IPS-18a (cell line): ENCODE measurements around the gene COG6.

Experiments
- H3K27ac ChIP-seq: one replicate; pipeline ENCODE4 v1.5.1; 2013; ENCODE audit warnings: low read length
- H3K27me3 ChIP-seq: one replicate; pipeline ENCODE4 v1.6.1; 2013; ENCODE audit warnings: mild to moderate bottlenecking, low read length; ENCODE audit not compliant: control insufficient read depth, insufficient read depth
- H3K36me3 ChIP-seq: one replicate; pipeline ENCODE4 v1.6.1; 2013; ENCODE audit warnings: low read depth, low read length; ENCODE audit not compliant: control insufficient read depth
- H3K4me1 ChIP-seq: one replicate; pipeline ENCODE4 v1.6.1; 2013; ENCODE audit warnings: low read depth, low read length; ENCODE audit not compliant: control insufficient read depth
- H3K4me3 ChIP-seq: one replicate; pipeline ENCODE4 v1.5.1; 2013; ENCODE audit warnings: low read length
- H3K9ac ChIP-seq: one replicate; pipeline ENCODE4 v1.6.1; 2013; ENCODE audit warnings: mild to moderate bottlenecking, low read length, moderate library complexity
- H3K9me3 ChIP-seq: one replicate; pipeline ENCODE4 v1.6.1; 2013; ENCODE audit warnings: low read depth, low read length; ENCODE audit not compliant: control insufficient read depth

COG6 gene

GRCh38 chr13:39682788-39683187 is 27.3 kb downstream of the COG6 start:
- H3K4me3 ChIP-seq: no peak overlapping the region
- H3K4me1 ChIP-seq: no peaks in the 10 kb centered on the region
- no peak overlapping the region for H3K9ac ChIP-seq
- no peaks in the 10 kb centered on the region for H3K9me3 ChIP-seq
- peaks cover 6% of the 10 kb centered on the region for H3K36me3 ChIP-seq
- no peak overlapping the region for H3K27ac ChIP-seq
- no peaks in the 10 kb centered on the region for H3K27me3 ChIP-seq

DNA sequence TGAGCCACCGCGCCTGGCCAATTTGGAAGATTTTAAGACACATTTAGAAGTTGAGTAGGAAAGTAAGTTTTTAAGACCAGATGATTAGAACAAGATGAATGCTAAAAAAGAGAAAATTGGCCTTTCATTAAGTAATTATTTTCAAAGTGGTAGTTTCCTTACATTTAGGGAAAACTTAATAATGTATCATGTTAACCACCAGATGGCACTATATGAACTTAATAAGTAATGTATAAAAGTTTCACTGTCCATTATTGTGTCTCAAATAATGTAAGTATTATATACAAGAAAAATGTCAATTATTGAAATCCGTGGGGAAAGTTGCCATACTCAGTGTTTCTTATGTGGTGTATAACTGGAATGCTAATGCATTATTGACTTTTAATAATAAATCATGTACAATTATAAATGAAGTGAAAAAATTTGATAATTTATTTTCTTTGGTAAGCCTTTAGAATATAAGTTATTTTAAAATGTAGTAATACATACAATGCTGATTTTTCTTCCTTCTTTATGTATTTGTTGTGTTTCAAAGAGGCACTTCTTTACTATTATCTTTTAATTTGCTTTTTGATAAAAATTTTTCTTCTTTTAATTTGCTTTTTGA is 29.2 kb downstream of the COG6 start:
- Histone ChIP-seq H3K27me3 (no peaks in the 10 kb centered on the region), H3K4me3 (no peak overlapping the region), H3K9ac (no peak overlapping the region), H3K27ac (no peak overlapping the region), H3K36me3 (peaks cover 6% of the 10 kb centered on the region), H3K4me1 (no peaks in the 10 kb centered on the region), H3K9me3 (no peaks in the 10 kb centered on the region)

- Histone ChIP-seq H3K9me3 (no peaks in the 10 kb centered on the region), H3K4me1 (no peaks in the 10 kb centered on the region), H3K9ac (no peak overlapping the region), H3K4me3 (no peak overlapping the region), H3K36me3 (peaks cover under 1% of the 10 kb centered on the region), H3K27ac (no peak overlapping the region), H3K27me3 (no peaks in the 10 kb centered on the region)
These were observed 30.2 kb downstream of the COG6 start for GRCh38 chr13:39685652-39686051.

DNA sequence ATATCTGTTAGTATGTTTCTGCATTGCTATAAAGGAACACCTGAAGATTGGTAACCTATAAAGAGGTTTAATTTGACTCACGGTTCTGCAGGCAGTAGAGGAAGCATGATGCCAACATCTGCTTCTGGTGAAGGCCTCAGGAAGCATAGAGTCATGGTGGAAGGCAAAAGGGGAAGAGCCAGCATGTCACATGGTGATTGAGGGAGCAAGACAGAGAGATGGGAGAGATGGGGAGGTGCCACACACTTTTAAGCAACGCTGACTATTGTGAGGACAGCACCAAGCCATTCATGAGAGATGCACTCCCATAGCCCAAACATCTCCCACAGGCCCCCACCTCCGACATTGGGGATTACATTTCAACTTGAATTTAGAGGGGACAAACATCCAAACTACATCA is 32.8 kb downstream of the COG6 start:
- no peaks in the 10 kb centered on the region for H3K9me3 ChIP-seq
- no peak overlapping the region for H3K4me3 ChIP-seq
- no peaks in the 10 kb centered on the region for H3K4me1 ChIP-seq
- H3K9ac ChIP-seq: no peak overlapping the region
- no peak overlapping the region for H3K27ac ChIP-seq
- H3K36me3 ChIP-seq: no peaks in the 10 kb centered on the region
- H3K27me3 ChIP-seq: no peaks in the 10 kb centered on the region

- no peaks in the 10 kb centered on the region for H3K36me3 ChIP-seq
- H3K4me1 ChIP-seq: no peaks in the 10 kb centered on the region
- H3K4me3 ChIP-seq: no peak overlapping the region
- no peaks in the 10 kb centered on the region for H3K9me3 ChIP-seq
- no peaks in the 10 kb centered on the region for H3K27me3 ChIP-seq
- H3K27ac ChIP-seq: no peak overlapping the region
- no peak overlapping the region for H3K9ac ChIP-seq
These were observed 33.4 kb downstream of the COG6 start for GRCh38 chr13:39688699-39689405.

GRCh38 chr13:39692660-39693438 is 37.4 kb downstream of the COG6 start:
- Histone ChIP-seq H3K27ac (no peak overlapping the region), H3K27me3 (no peaks in the 10 kb centered on the region), H3K9ac (no peak overlapping the region), H3K4me3 (no peak overlapping the region), H3K36me3 (no peaks in the 10 kb centered on the region), H3K4me1 (no peaks in the 10 kb centered on the region), H3K9me3 (no peaks in the 10 kb centered on the region)

DNA sequence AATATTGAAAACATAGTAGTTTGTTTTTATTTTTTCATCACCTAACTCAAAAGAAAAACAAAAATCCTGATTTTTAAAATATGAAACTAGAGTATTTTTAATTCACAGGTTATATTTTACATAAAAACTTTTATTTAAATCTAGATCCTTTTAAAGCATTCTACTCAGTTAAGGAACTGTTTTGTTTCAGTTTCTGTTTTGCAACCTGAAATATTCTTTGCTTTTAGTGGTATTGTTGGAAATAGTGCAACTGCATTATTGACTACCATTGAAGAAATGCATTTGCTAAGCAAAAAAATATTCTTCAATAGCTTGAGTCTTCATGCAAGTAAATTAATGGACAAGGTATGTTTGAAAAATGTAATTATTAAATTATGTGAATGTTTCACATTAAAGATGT is 43.8 kb downstream of the COG6 start:
- Histone ChIP-seq H3K27ac (no peak overlapping the region), H3K27me3 (no peaks in the 10 kb centered on the region), H3K9ac (no peak overlapping the region), H3K9me3 (no peaks in the 10 kb centered on the region), H3K36me3 (no peaks in the 10 kb centered on the region), H3K4me1 (no peaks in the 10 kb centered on the region), H3K4me3 (no peak overlapping the region)

DNA sequence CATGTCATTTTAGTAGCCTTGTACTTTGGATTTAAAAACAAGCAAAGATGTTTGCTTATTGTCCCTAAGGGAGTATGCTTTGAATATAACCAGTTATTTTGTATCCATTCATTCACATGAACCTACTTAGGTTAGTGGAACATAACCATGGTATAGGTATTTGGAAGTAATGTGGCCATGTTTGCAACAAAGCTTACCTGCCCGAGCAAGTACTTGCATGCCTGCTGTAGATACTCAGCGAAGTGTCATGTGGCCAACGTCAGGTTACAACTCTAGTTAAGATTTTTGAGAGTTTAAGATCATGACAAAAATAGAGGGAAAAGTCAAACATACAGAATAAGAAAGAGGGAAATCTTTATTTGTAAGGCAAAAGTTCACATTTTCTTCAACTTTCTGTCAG is 57.2 kb downstream of the COG6 start:
- H3K27ac ChIP-seq: no peak overlapping the region
- no peaks in the 10 kb centered on the region for H3K27me3 ChIP-seq
- no peaks in the 10 kb centered on the region for H3K36me3 ChIP-seq
- no peak overlapping the region for H3K9ac ChIP-seq
- no peaks in the 10 kb centered on the region for H3K4me1 ChIP-seq
- no peak overlapping the region for H3K4me3 ChIP-seq
- H3K9me3 ChIP-seq: no peaks in the 10 kb centered on the region

GRCh38 chr13:39729156-39729555 is 73.7 kb downstream of the COG6 start:
- no peak overlapping the region for H3K27ac ChIP-seq
- no peak overlapping the region for H3K9ac ChIP-seq
- H3K4me1 ChIP-seq: no peaks in the 10 kb centered on the region
- no peak overlapping the region for H3K4me3 ChIP-seq
- H3K9me3 ChIP-seq: no peaks in the 10 kb centered on the region
- peaks cover 16% of the 10 kb centered on the region for H3K36me3 ChIP-seq
- no peaks in the 10 kb centered on the region for H3K27me3 ChIP-seq

DNA sequence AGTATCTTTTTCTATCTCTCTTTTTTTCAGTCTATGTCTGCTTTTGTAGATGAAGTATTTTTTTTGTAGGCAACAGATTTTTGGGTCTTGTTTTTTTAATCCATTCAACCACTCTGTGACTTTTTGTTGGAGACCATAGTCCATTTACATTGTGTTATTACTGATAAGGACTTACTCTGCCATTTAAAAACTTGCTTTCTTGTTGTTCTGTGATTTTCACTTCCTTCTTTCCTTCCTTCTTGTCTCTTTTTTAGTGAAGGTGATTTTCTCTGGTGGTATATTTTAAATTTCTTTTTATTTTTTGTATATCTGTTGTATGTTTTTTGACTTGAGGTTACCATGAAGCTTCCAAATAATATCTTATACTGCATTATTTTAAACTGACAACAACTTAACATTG is 79.5 kb downstream of the COG6 start:
- no peaks in the 10 kb centered on the region for H3K27me3 ChIP-seq
- no peak overlapping the region for H3K27ac ChIP-seq
- H3K36me3 ChIP-seq: peaks cover 4% of the 10 kb centered on the region
- no peak overlapping the region for H3K9ac ChIP-seq
- H3K4me1 ChIP-seq: no peaks in the 10 kb centered on the region
- H3K4me3 ChIP-seq: no peak overlapping the region
- H3K9me3 ChIP-seq: no peaks in the 10 kb centered on the region

- Histone ChIP-seq H3K4me3 (no peak overlapping the region), H3K9ac (no peak overlapping the region), H3K27me3 (no peaks in the 10 kb centered on the region), H3K9me3 (no peaks in the 10 kb centered on the region), H3K4me1 (no peaks in the 10 kb centered on the region), H3K27ac (no peak overlapping the region), H3K36me3 (peaks cover under 1% of the 10 kb centered on the region)
These were observed 81.6 kb downstream of the COG6 start for GRCh38 chr13:39737047-39737446.
